ENCODE data around the gene EIF4G3. TPM values are rescaled to one million over a fixed set of nuclear protein-coding genes. Genes with fewer than 3 reads are reported as not detected.

Gene EIF4G3
- total RNA-seq, 1 experiment from 2014 or later, result 72.0 TPM

- no peak overlapping the region for H3K4me2 ChIP-seq (ENCODE audit: insufficient read depth, insufficient read length, low read length)
- no peak overlapping the region for H3K27ac ChIP-seq (ENCODE audit: insufficient read length, low read depth, low read length)
- H4K8ac ChIP-seq (replicated peaks; ENCODE audit: insufficient read length, low read depth, low read length), result no peak overlapping the region
- H3K9me3 Mint-ChIP-seq, result no peaks in the 10 kb centered on the region
- no peak for TF ChIP-seq CTCF (conservative IDR thresholded peaks at IDR 0.05)
- H2BK15ac ChIP-seq (ENCODE audit: low read depth, low read length), result no peak overlapping the region
- H3K4ac ChIP-seq (ENCODE audit: low read depth, low read length), result no peak overlapping the region
- H3K23me2 ChIP-seq (ENCODE audit: insufficient read length, low read depth, low read length, poor library complexity, severe bottlenecking), result no peaks in the 10 kb centered on the region
- H3K36me3 Mint-ChIP-seq (ENCODE audit: insufficient read depth in 1 of 3, low read depth in 3 of 3), result peaks cover 21 to 47% (median 45%) of the 10 kb centered on the region in 3 experiments
- peaks cover 15% of the 10 kb centered on the region; the same call in 1 of the 2 replicates for H3K79me2 ChIP-seq (ENCODE audit: insufficient read depth, low read length)
- no peaks in the 10 kb centered on the region for H3K9me3 ChIP-seq (ENCODE audit: control insufficient read depth, low read depth, low read length)
- H3K27me3 ChIP-seq (ENCODE audit: insufficient read depth, low read length), result no peaks in the 10 kb centered on the region
- H3T11ph ChIP-seq (ENCODE audit: low read length), result no peak overlapping the region
- no peaks in the 10 kb centered on the region for H3K4me1 ChIP-seq (ENCODE audit: insufficient read depth, low read length)
- H2AFZ ChIP-seq (ENCODE audit: low read length), result no peak overlapping the region
- H3K56ac ChIP-seq (ENCODE audit: insufficient read length, low read depth, low read length), result no peak overlapping the region
- no peaks in the 10 kb centered on the region for H4K20me1 ChIP-seq (ENCODE audit: control insufficient read depth, insufficient read depth, insufficient read length)
- H3K4me1 Mint-ChIP-seq, result no peaks in the 10 kb centered on the region
- no peak overlapping the region for H3K18ac ChIP-seq (ENCODE audit: insufficient read length, low read depth, low read length)
- H4K5ac ChIP-seq (ENCODE audit: insufficient read length, low read depth, low read length), result no peak overlapping the region
- no peak overlapping the region for H2AK5ac ChIP-seq (ENCODE audit: insufficient read length, low read length)
- H2BK20ac ChIP-seq (ENCODE audit: low read depth, low read length, poor library complexity, severe bottlenecking), result no peak overlapping the region
- no peak overlapping the region for H2BK5ac ChIP-seq (ENCODE audit: insufficient read length, low read length)
- no CpG with 5 or more reads among the region's 2 CpGs for WGBS (ENCODE audit: extremely low coverage, insufficient read length, low lambda C conversion rate)
- no peak overlapping the region for H3K14ac ChIP-seq (ENCODE audit: insufficient read depth, low read length)
- H3K23ac ChIP-seq (ENCODE audit: insufficient read length, low read depth, low read length), result no peak overlapping the region
- H3K27me3 Mint-ChIP-seq (ENCODE audit: low read depth), result no peaks in the 10 kb centered on the region
- no peak overlapping the region for H2BK120ac ChIP-seq (ENCODE audit: low read depth, low read length, poor library complexity, severe bottlenecking)
- no peak overlapping the region for H3K27ac Mint-ChIP-seq
- H3K79me1 ChIP-seq (ENCODE audit: insufficient read depth, low read depth, low read length, poor library complexity, severe bottlenecking), result peaks cover 13% of the 10 kb centered on the region
- DNase-seq, result no peak
- no peak overlapping the region for H3K4me3 Mint-ChIP-seq
- no peak overlapping the region for H2BK12ac ChIP-seq (ENCODE audit: insufficient read length, low read depth, low read length)
- no peak overlapping the region for H4K91ac ChIP-seq (ENCODE audit: insufficient read length, low read depth, low read length)
- no peak overlapping the region for H3K9ac ChIP-seq (ENCODE audit: extremely low read depth, insufficient read length, low read length)
These were observed 8.3 kb downstream of the EIF4G3 start for GRCh38 chr1:21168444-21168843.
